HG03064 (cell line): ENCODE measurements around the gene BCAP31.
"Not testable (repeated sequence)": the region's sequence is repeated elsewhere in the genome, so short reads cannot be mapped to it uniquely, and the experiment has no call there.

Experiments
- ATAC-seq: cut with Tn5 transposase; IDR thresholded peaks from one replicate; pipeline ENCODE4 v1.9.1; 2021; ENCODE audit warnings: low read depth; ENCODE audit not compliant: unreplicated experiment

The BCAP31 gene

DNA sequence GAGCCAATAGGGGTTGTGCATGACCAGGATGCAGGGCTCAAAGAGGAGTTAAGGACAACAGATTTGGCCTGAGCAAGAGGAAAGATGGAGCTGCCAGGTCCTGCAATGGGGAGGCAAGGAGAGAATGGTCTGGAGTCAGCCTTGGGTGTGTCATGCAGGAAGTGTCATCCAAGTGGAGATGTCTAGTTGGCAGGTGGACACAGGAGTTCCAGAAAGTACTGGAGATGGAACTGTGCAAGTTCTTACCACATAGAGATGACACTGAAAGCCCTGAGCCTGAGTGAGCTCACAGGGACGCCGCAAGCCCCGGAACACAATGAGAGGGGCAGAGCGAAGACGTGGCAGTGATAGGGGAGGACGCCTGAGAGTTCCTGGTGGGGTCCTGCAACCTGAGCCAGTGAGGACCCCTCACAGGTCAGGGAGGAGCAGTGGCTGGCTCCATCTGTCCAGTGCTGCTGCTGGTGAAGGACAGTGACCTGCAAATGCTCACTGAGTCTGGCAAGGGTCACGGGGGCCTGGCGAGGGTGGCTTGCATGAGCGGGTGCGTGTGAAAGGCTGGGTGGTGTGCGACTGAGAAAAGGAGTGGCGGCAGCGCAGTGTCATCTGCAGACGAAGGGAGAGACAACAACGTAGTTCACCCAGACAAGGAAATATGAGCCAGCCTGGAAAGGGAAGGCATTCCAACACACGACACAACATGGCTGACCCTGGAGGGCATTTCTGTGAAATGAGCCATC lies 27.0 kb downstream of the BCAP31 start:
- not testable (repeated sequence) for ATAC-seq

DNA sequence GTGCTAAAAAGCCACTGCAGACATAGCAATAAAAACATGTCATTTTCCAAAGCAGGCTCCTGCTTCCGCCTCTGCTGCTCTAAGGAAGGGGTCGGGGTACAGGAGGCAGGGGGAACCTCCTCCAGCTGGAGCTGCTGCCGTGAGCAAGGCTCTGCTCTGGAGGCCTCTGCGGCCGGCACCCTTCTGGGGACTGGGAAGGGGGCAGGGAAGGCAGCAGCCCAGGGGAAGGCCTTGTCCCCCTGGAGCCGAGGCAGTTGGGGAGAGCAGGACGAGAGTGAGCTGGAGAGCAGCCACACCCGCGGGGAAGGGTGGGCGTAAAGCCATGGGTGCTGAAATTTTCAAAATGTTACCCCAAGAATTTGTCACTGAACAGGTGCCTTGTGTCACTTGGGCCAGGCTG lies 27.6 kb downstream of the BCAP31 start:
- not testable (repeated sequence) for ATAC-seq

- no peak for ATAC-seq
Measured at GRCh38 chrX:153696100-153696499, 28.1 kb downstream of the BCAP31 start.

DNA sequence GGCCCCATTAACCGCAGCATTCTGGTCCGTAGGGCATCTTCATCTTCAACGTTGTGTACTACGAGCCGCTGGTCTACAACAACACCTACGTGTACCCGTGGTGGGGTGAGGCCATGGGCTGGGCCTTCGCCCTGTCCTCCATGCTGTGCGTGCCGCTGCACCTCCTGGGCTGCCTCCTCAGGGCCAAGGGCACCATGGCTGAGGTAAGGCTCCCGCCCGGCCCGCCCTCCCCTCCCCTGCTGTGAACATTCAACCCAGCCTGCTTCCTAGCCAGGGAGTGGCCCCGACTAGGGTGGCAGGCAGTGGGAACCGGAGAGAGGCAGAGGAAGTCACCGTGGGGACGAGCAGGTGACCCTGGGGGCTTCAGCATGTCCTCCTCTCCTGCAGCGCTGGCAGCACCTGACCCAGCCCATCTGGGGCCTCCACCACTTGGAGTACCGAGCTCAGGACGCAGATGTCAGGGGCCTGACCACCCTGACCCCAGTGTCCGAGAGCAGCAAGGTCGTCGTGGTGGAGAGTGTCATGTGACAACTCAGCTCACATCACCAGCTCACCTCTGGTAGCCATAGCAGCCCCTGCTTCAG lies 29.4 kb downstream of the BCAP31 start:
- no peak for ATAC-seq

DNA sequence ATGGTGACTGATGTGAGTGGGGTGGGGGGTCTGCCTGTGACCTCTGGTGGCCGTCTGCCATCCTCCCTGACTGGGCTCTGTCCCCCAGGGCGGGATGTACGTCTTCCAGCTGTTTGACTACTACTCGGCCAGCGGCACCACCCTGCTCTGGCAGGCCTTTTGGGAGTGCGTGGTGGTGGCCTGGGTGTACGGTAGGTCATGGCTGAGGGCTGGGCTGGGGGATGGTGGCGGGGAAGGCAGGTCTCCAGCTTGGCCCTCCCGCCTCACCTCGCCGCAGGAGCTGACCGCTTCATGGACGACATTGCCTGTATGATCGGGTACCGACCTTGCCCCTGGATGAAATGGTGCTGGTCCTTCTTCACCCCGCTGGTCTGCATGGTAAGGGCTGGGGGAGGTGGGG lies 29.9 kb downstream of the BCAP31 start:
- not testable (repeated sequence) for ATAC-seq

DNA sequence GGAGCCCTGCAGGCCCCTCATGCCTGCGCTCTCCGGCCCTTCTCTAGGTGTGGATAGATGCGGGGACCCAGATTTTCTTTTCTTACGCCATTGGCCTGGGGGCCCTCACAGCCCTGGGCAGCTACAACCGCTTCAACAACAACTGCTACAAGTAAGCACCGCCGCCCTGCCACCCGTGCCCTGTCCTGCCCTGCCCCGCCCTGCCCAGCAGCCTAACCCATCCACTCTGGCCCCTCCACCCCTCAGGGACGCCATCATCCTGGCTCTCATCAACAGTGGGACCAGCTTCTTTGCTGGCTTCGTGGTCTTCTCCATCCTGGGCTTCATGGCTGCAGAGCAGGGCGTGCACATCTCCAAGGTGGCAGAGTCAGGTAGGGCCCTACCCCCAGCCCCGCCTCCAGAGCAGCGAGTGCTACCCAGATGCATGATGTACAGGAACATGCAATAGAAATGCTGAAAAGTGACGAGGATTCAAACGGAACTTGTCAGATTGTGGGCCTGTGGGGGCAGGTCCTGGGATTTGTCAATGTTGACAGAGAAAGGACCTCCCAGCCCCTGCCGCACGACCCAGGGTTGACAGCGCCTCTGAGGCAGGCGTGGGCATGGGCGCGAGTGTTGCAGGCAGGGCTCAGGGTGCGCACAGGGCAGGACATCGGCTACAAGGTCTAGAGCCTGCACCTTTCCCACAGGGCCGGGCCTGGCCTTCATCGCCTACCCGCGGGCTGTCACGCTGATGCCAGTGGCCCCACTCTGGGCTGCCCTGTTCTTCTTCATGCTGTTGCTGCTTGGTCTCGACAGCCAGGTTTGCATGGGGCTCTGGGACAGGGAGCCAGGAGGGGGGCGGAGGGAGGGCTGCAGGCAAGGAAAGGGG lies 30.7 kb downstream of the BCAP31 start:
- ATAC-seq: no peak

DNA sequence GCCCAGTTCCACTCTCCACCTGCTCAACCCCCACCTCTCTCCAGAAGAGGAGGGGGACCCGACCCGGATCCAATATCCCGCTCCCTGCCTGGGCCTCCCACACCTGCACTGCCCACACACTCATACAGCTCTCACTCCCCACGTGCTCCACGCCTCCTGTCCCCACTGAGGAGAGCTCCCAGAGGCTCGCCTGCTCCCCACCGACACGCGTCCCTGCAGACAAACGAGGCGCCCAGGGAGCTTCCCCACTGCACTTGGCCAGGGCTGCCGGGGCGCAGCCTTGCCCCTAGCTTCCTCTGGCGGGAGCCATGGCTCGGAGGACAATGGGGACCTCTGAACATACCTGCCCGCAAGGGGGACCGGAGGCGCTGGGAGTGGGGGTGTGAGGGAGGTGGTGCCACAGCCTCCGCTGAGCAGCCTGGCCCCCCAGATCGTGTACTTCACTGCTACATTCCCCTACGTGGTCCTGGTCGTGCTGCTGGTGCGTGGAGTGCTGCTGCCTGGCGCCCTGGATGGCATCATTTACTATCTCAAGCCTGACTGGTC lies 31.5 kb downstream of the BCAP31 start:
- no peak for ATAC-seq

- no peak for ATAC-seq
Measured at GRCh38 chrX:153692003-153692402, 32.2 kb downstream of the BCAP31 start.

GRCh38 chrX:153691032-153691827 lies 33.0 kb downstream of the BCAP31 start:
- ATAC-seq: not testable (repeated sequence)

DNA sequence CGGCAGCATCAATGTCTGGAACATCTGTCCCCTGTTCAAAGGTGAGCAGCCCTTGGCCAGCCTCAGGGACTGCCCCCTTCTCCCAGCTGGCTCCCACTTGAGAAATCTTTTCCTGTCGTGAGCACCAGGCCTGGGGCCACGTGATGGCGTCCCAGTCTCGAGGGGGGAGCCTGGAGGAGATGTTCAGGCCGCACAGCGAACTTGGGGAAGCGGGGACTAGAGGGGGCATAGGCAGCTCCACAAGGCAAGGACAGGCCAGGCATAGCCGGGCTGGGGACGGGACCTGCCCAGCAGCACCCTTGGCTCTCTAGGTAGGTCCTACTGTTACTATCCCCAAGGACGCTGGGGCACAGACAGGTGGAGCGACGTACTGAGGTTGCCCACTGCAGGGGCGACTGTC lies 33.7 kb downstream of the BCAP31 start:
- ATAC-seq: no peak

DNA sequence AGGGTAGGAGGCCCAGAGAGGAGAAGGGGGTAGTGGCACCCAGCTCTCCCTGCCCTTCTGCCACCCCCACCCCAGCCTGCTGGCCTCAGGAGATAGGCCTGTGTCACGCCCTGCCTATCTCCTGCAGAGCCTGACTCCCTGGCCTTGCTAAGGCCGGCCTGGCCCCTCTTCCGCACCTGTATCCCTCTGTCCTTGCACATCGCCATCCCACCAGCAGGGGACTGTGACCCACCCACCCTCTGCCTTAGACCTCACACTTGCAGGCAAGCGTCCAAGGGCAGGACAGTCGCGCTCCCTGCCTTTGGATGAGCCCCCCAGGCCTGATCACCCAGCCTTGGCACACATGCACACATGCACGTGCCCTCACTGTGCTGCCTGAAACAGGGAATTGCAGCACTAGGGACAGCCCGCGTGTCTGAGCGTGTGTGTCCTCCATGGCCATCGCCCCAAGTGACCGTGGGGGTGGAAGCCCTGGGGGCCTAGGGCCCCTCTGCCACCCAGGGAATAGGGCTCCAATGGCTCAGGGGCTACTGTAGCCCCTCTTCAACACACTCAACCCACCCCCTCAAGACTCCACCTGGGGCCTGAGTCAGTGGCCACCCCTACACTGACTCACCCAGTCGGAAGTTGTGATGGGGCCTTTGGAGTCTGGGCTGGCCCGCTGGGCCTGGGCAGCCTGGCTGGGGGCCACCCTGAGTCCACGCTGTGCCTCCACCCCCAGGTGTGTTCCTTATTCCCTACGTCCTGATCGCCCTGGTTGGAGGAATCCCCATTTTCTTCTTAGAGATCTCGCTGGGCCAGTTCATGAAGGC lies 34.3 kb downstream of the BCAP31 start:
- no peak for ATAC-seq

- no peak for ATAC-seq
Measured at GRCh38 chrX:153688911-153689590, 35.1 kb downstream of the BCAP31 start.

- ATAC-seq: no peak
Measured at GRCh38 chrX:153688506-153688905, 35.7 kb downstream of the BCAP31 start.

DNA sequence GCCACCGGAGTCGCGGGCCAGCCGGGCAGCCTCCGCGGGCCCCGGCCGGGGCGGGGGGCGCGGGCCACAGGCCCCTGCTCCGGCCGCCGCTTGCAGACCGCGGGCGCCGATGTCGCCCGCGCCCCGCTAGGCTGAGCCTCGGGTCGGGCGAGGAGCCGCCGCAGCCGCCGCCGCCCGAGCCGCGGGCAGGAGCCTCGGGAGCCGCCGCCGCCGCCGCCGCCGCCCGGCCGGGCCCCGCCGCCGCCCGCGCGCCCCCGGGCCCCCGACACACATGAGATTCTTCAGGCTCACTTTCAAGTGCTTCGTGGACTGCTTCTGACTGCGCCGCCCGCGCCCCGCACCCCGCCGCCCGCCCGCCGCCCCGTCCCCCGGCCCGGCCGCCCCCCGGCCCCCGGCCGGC lies 36.1 kb downstream of the BCAP31 start:
- no peak for ATAC-seq

DNA sequence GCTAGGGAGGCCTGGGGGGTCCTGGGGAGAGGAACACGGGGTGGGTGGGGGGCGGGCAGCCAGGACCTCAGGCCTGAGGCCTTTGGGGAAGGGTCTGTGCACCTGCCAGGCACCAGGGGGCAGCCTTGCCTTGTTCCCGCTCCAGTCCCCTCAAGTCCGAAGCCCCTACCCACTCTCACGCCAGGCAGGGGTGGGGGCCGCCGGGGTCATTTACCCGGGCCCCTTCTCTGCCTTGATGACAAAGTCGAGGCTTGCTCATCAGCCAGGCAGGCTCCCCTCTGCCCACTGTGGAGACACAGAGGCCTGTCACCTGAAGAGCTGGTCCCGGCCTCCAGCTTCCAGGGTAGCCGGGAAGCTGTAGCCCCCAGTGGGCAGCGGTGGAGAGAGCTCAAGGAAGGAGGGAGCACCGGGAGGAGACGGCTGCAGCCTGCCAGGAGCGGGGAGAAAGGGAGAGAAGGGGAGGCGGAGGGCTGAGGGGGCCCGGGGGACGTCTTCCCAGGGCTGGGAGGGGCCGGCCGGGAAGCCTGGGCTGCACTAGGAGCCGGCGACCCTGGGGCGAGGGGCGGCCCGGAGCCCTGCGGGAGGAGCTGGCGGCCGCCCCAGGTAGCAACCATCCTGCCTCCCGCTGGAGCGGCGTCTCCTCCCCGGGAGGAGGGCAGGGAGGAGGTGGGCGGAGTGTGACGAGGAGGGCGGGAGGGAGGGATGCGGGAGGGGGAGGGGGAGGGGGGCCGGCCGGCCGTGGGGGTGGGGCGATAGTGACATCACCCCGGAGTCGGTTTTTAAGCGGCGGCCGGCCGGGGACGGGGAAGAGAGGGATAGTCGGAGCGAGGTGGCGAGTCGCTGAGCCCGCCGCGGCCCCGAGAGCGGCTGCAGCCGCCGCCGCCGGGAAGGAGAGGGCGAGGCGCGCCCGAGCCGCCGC lies 36.8 kb downstream of the BCAP31 start, which contains the start of gene SLC6A8:
Gene SLC6A8 (plus strand): TSS at position 806 of the 919 bp plus-strand sequence. CDS start 649 bp downstream, outside the sequence.
- ATAC-seq: no peak

DNA sequence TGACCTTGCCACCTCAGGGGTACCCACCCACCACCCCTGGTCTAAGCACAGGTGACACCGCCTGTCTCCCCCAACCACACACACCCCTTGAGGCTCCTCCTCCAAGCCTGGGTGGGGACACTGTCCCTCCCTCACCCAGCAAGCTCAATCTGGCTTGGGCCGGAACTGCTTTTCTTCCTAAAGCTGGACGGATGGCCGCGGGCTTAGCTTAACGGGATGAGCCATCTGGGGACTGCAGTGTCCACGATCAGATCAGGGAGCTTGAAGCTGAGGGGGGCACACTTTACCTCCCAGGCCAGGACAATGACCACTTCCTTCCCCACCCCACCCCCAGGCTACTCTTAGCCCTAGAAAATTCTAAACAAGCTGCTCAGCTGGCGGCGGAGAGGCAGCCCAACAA lies 37.5 kb downstream of the BCAP31 start:
- no peak for ATAC-seq

GRCh38 chrX:153685751-153686696 lies 38.2 kb downstream of the BCAP31 start:
- no peak for ATAC-seq
